Measurements from ENCODE around the gene ANO2. TPM values are rescaled to one million over a fixed set of nuclear protein-coding genes. Genes with fewer than 3 reads are reported as not detected.

Gene ANO2
- polyA plus RNA-seq (2013, experiment 1 of 2), result 3.3 TPM
- polyA plus RNA-seq (2013, experiment 2 of 2), result 3.5 TPM

GRCh38 chr12:5945071-5946008 is at the start of gene ANO2:
TSS of gene ANO2 (minus strand) at chr12:5945259. CDS start at chr12:5945217, 42 bp downstream.
- Histone ChIP-seq H3K27me3 (ENCODE audit: insufficient read depth, low read length) (peaks cover 37% of the 10 kb centered on the region), H3K4me1 (ENCODE audit: insufficient read depth, low read length) (peaks cover 9% of the 10 kb centered on the region), H3K27ac (ENCODE audit: low read depth, low read length) (peak within 1 kb of the TSS; percentile 29; the same call in 1 of the 2 replicates), H3K36me3 (ENCODE audit: insufficient read depth, low read length) (no peaks in the 10 kb centered on the region), H3K4me3 (ENCODE audit: low read length) (peak within 1 kb of the TSS; percentile 93), H3K9me3 (ENCODE audit: insufficient read depth, low read depth, low read length) (no peaks in the 10 kb centered on the region), H3K9ac (ENCODE audit: low read depth, low read length) (peak within 1 kb of the TSS; percentile 88)
- WGBS, result 2% methylated on average over 66 of the region's 66 CpGs

GRCh38 chr12:5989621-5990020 is 44.6 kb upstream of the ANO2 start:
- no peak overlapping the region for H3K9ac ChIP-seq (ENCODE audit: low read depth, low read length)
- H3K27me3 ChIP-seq (ENCODE audit: insufficient read depth, low read length), result no peaks in the 10 kb centered on the region
- peaks cover 12% of the 10 kb centered on the region for H3K4me1 ChIP-seq (ENCODE audit: insufficient read depth, low read length)
- no peak overlapping the region for H3K27ac ChIP-seq (ENCODE audit: low read depth, low read length)
- 78% methylated on average over 3 of the region's 3 CpGs for WGBS
- no peaks in the 10 kb centered on the region for H3K9me3 ChIP-seq (ENCODE audit: insufficient read depth, low read depth, low read length)
- no peak overlapping the region for H3K4me3 ChIP-seq (ENCODE audit: low read length)
- H3K36me3 ChIP-seq (ENCODE audit: insufficient read depth, low read length), result no peaks in the 10 kb centered on the region

- no peaks in the 10 kb centered on the region for H3K36me3 ChIP-seq (ENCODE audit: insufficient read depth, low read length)
- 8% methylated on average over 10 of the region's 10 CpGs for WGBS
- peaks cover 12% of the 10 kb centered on the region for H3K4me1 ChIP-seq (ENCODE audit: insufficient read depth, low read length)
- H3K9ac ChIP-seq (ENCODE audit: low read depth, low read length), result no peak overlapping the region
- H3K27me3 ChIP-seq (ENCODE audit: insufficient read depth, low read length), result no peaks in the 10 kb centered on the region
- no peaks in the 10 kb centered on the region for H3K9me3 ChIP-seq (ENCODE audit: insufficient read depth, low read depth, low read length)
- no peak overlapping the region for H3K27ac ChIP-seq (ENCODE audit: low read depth, low read length)
- H3K4me3 ChIP-seq (ENCODE audit: low read length), result no peak overlapping the region
Measured at GRCh38 chr12:5988659-5989116, 43.6 kb upstream of the ANO2 start.

GRCh38 chr12:5988088-5988487 is 43.0 kb upstream of the ANO2 start:
- Histone ChIP-seq H3K36me3 (ENCODE audit: insufficient read depth, low read length) (no peaks in the 10 kb centered on the region), H3K4me3 (ENCODE audit: low read length) (no peak overlapping the region), H3K9me3 (ENCODE audit: insufficient read depth, low read depth, low read length) (no peaks in the 10 kb centered on the region), H3K9ac (ENCODE audit: low read depth, low read length) (no peak overlapping the region), H3K27ac (ENCODE audit: low read depth, low read length) (no peak overlapping the region), H3K27me3 (ENCODE audit: insufficient read depth, low read length) (no peaks in the 10 kb centered on the region), H3K4me1 (ENCODE audit: insufficient read depth, low read length) (peaks cover 12% of the 10 kb centered on the region)
- WGBS, result 60% methylated on average over 9 of the region's 10 CpGs

- no peak overlapping the region for H3K9ac ChIP-seq (ENCODE audit: low read depth, low read length)
- WGBS, result 95% methylated on average over 5 of the region's 5 CpGs
Measured at GRCh38 chr12:5987573-5987972, 42.5 kb upstream of the ANO2 start.

GRCh38 chr12:5985471-5985870 is 40.4 kb upstream of the ANO2 start:
- Histone ChIP-seq H3K36me3 (ENCODE audit: insufficient read depth, low read length) (no peaks in the 10 kb centered on the region), H3K27me3 (ENCODE audit: insufficient read depth, low read length) (no peaks in the 10 kb centered on the region), H3K27ac (ENCODE audit: low read depth, low read length) (no peak overlapping the region), H3K4me3 (ENCODE audit: low read length) (no peak overlapping the region), H3K9ac (ENCODE audit: low read depth, low read length) (no peak overlapping the region), H3K4me1 (ENCODE audit: insufficient read depth, low read length) (peaks cover 12% of the 10 kb centered on the region), H3K9me3 (ENCODE audit: insufficient read depth, low read depth, low read length) (no peaks in the 10 kb centered on the region)
- WGBS, result 86% methylated on average over 8 of the region's 8 CpGs

More at GRCh38 chr12:5987573-5987972, 42.5 kb upstream of the ANO2 start:
- H3K9me3 ChIP-seq (ENCODE audit: insufficient read depth, low read depth, low read length), result no peaks in the 10 kb centered on the region
- no peak overlapping the region for H3K27ac ChIP-seq (ENCODE audit: low read depth, low read length)
- peaks cover 12% of the 10 kb centered on the region for H3K4me1 ChIP-seq (ENCODE audit: insufficient read depth, low read length)
- H3K27me3 ChIP-seq (ENCODE audit: insufficient read depth, low read length), result no peaks in the 10 kb centered on the region
- H3K4me3 ChIP-seq (ENCODE audit: low read length), result no peak overlapping the region
- H3K36me3 ChIP-seq (ENCODE audit: insufficient read depth, low read length), result no peaks in the 10 kb centered on the region

GRCh38 chr12:5984873-5985272 is 39.8 kb upstream of the ANO2 start:
- WGBS, result 83% methylated on average over 9 of the region's 9 CpGs
- no peaks in the 10 kb centered on the region for H3K36me3 ChIP-seq (ENCODE audit: insufficient read depth, low read length)
- no peak overlapping the region for H3K9ac ChIP-seq (ENCODE audit: low read depth, low read length)
- H3K4me3 ChIP-seq (ENCODE audit: low read length), result no peak overlapping the region
- no peak overlapping the region for H3K27ac ChIP-seq (ENCODE audit: low read depth, low read length)
- no peaks in the 10 kb centered on the region for H3K27me3 ChIP-seq (ENCODE audit: insufficient read depth, low read length)
- H3K9me3 ChIP-seq (ENCODE audit: insufficient read depth, low read depth, low read length), result no peaks in the 10 kb centered on the region
- H3K4me1 ChIP-seq (ENCODE audit: insufficient read depth, low read length), result peaks cover 12% of the 10 kb centered on the region

- WGBS, result 86% methylated on average over 4 of the region's 4 CpGs
Measured at GRCh38 chr12:5982106-5982505, 37.0 kb upstream of the ANO2 start.

GRCh38 chr12:5977556-5977955 is 32.5 kb upstream of the ANO2 start:
- H3K4me3 ChIP-seq (ENCODE audit: low read length), result no peak overlapping the region
- WGBS, result 87% methylated on average over 5 of the region's 6 CpGs

More at GRCh38 chr12:5982106-5982505, 37.0 kb upstream of the ANO2 start:
- no peak overlapping the region for H3K4me3 ChIP-seq (ENCODE audit: low read length)
- no peaks in the 10 kb centered on the region for H3K9me3 ChIP-seq (ENCODE audit: insufficient read depth, low read depth, low read length)
- no peak overlapping the region for H3K27ac ChIP-seq (ENCODE audit: low read depth, low read length)
- no peak overlapping the region for H3K9ac ChIP-seq (ENCODE audit: low read depth, low read length)
- H3K4me1 ChIP-seq (ENCODE audit: insufficient read depth, low read length), result peaks cover 5% of the 10 kb centered on the region; the same call in 1 of the 2 replicates
- H3K27me3 ChIP-seq (ENCODE audit: insufficient read depth, low read length), result no peaks in the 10 kb centered on the region
- no peaks in the 10 kb centered on the region for H3K36me3 ChIP-seq (ENCODE audit: insufficient read depth, low read length)

GRCh38 chr12:5976711-5977110 is 31.7 kb upstream of the ANO2 start:
- H3K9me3 ChIP-seq (ENCODE audit: insufficient read depth, low read depth, low read length), result no peaks in the 10 kb centered on the region
- H3K4me1 ChIP-seq (ENCODE audit: insufficient read depth, low read length), result no peaks in the 10 kb centered on the region
- 87% methylated on average over 6 of the region's 6 CpGs for WGBS
- no peak overlapping the region for H3K27ac ChIP-seq (ENCODE audit: low read depth, low read length)
- no peaks in the 10 kb centered on the region for H3K27me3 ChIP-seq (ENCODE audit: insufficient read depth, low read length)
- H3K36me3 ChIP-seq (ENCODE audit: insufficient read depth, low read length), result no peaks in the 10 kb centered on the region
- H3K4me3 ChIP-seq (ENCODE audit: low read length), result no peak overlapping the region
- no peak overlapping the region for H3K9ac ChIP-seq (ENCODE audit: low read depth, low read length)

More at GRCh38 chr12:5977556-5977955, 32.5 kb upstream of the ANO2 start:
- no peaks in the 10 kb centered on the region for H3K9me3 ChIP-seq (ENCODE audit: insufficient read depth, low read depth, low read length)
- no peak overlapping the region for H3K9ac ChIP-seq (ENCODE audit: low read depth, low read length)
- H3K27me3 ChIP-seq (ENCODE audit: insufficient read depth, low read length), result no peaks in the 10 kb centered on the region
- no peaks in the 10 kb centered on the region for H3K4me1 ChIP-seq (ENCODE audit: insufficient read depth, low read length)
- H3K36me3 ChIP-seq (ENCODE audit: insufficient read depth, low read length), result no peaks in the 10 kb centered on the region
- no peak overlapping the region for H3K27ac ChIP-seq (ENCODE audit: low read depth, low read length)

GRCh38 chr12:5976196-5976595 is 31.1 kb upstream of the ANO2 start:
- no peak overlapping the region for H3K4me3 ChIP-seq (ENCODE audit: low read length)
- no peaks in the 10 kb centered on the region for H3K27me3 ChIP-seq (ENCODE audit: insufficient read depth, low read length)
- no peaks in the 10 kb centered on the region for H3K4me1 ChIP-seq (ENCODE audit: insufficient read depth, low read length)
- H3K9ac ChIP-seq (ENCODE audit: low read depth, low read length), result no peak overlapping the region
- 91% methylated on average over 9 of the region's 9 CpGs for WGBS
- no peak overlapping the region for H3K27ac ChIP-seq (ENCODE audit: low read depth, low read length)
- no peaks in the 10 kb centered on the region for H3K36me3 ChIP-seq (ENCODE audit: insufficient read depth, low read length)
- H3K9me3 ChIP-seq (ENCODE audit: insufficient read depth, low read depth, low read length), result no peaks in the 10 kb centered on the region

Data from HUES64 (cell line).